ENCODE measurements around the gene SCARB1.

The SCARB1 gene

DNA sequence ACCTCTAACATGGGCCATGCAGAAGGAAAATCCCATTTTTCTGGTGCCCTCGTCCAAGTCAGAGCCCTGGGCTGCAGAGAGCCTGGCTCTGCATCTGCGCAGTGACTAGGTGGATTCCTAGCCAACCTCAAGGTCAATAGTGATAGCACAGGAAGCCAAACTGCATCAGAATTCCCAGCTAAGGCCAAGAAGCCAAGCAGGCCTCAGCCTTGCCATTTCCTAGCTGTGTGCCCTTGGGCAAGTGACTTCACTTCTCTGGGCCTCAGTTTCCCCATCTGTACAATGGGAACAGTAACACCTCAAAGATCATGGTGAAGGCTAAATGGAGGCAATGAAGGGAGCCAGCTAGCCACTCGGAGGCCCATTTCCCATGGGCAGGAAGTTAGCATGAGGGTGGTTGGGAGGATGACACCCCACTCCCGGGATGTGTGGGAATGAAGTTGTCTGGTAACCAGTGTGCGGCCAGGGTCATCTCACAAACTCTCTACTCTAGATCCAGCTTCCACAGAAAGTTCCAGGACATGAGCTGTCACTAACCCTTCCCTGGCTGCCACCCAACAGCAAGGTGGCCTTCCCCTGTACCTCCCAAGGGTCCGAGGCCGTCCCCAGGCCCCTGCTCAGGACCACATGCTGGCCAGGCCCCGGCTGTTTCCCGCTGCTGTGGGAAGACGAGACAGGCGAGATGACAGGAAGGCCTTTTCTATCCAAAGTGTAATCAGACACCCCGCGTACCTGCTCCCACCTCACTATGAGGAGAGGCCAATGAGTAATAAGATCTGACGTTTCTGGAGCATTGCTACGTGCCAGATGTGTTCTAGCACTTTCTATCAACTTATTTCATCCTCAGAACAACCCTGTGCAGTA lies 125.7 kb downstream of the SCARB1 start:
- Histone ChIP-seq H3K9me3 (ENCODE audit: low read depth, low read length) (no peaks in the 10 kb centered on the region), H3K9ac (ENCODE audit: insufficient read length) (no peak overlapping the region), H3K4me3 (no peak overlapping the region), H3K27ac (no peak overlapping the region), H3K36me3 (ENCODE audit: insufficient read depth, low read length) (no peaks in the 10 kb centered on the region)
- TF ChIP-seq FOXP2 (optimal IDR thresholded peaks at IDR 0.05; ENCODE audit: control extremely low read depth, extremely low read length, insufficient read depth) (no peak), EZH2 (IDR thresholded peaks at IDR 0.05) (no peak), POLR2AphosphoS5 (IDR thresholded peaks at IDR 0.05; ENCODE audit: borderline replicate concordance, low read depth, low read length) (no peak)
- DNase-seq (ENCODE audit: low read depth, low spot score): no peak

DNA sequence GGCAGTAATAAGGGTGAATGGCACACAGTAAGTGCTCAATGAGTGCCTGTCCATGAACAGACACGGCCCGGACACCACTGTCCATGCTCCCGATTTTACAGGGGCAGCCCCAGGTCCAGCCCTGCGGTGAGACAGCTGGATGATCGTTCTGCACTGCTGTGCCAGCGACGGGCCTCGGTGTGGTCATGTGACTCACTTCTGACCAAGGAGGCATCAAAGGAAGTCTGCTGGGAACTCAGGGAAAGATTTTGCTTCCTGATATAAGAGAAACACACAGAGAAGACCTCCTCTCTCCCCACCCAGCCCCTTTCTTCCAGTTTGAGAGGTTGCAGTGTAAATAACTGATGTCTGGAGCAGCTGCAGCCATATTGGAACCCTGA lies 126.6 kb downstream of the SCARB1 start:
- TF ChIP-seq FOXP2 (optimal IDR thresholded peaks at IDR 0.05; ENCODE audit: control extremely low read depth, extremely low read length, insufficient read depth): no peak
- TF ChIP-seq POLR2AphosphoS5 (IDR thresholded peaks at IDR 0.05; ENCODE audit: borderline replicate concordance, low read depth, low read length): no peak
- no peak for TF ChIP-seq EZH2 (IDR thresholded peaks at IDR 0.05)
- H3K9ac ChIP-seq (ENCODE audit: insufficient read length): no peak overlapping the region
- H3K9me3 ChIP-seq (ENCODE audit: low read depth, low read length): no peaks in the 10 kb centered on the region
- no peak overlapping the region for H3K4me3 ChIP-seq
- H3K36me3 ChIP-seq (ENCODE audit: insufficient read depth, low read length): no peaks in the 10 kb centered on the region
- no peak for DNase-seq (ENCODE audit: low read depth, low spot score)
- H3K27ac ChIP-seq: no peak overlapping the region

DNA sequence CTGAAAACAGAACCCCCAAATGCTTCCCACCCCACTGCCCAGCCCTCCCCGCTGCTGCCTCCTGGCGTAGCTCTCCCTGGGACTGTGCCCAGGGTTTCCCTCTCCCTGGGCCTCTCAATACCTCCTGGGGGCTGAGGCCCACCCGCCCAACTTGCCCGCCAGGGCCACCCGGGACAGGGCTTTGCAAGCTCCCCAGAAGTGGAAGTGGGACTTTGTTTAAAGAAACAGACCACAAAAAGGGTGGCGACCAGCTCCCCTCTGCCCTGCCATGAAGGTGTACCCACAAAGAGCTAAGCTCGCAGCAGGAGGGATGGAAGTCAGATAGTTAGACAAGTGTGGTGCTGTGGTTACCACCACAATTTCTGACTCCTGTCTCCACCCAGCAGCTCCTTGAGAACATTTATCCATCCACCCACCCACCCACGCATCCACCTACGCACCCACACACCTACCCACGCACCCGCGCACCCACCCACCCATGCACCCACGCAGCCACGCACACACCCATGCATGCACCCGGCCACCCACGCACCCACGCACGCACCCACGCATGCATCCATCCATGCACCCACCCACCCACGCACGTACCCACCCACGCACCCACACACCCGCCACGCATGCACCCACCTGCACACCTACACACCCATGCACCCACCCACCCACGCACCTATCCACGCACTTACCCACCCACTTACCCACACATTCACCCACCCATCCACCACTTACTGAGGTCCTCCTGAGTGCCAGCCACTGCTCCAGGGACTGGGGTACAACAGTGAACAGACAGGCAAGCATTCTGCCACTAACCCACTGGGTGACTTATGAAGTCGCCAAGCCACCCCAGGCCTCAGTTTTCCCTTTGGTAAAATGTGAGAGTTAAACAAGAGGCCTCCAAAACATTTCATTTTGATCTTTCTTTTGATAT lies 127.3 kb downstream of the SCARB1 start:
- peak overlapping the region; percentile 10; the same call in 1 of the 2 replicates for H3K27ac ChIP-seq
- H3K9me3 ChIP-seq (ENCODE audit: low read depth, low read length): no peaks in the 10 kb centered on the region
- TF ChIP-seq FOXP2 (optimal IDR thresholded peaks at IDR 0.05; ENCODE audit: control extremely low read depth, extremely low read length, insufficient read depth): no peak
- TF ChIP-seq EZH2 (IDR thresholded peaks at IDR 0.05): no peak
- TF ChIP-seq POLR2AphosphoS5 (IDR thresholded peaks at IDR 0.05; ENCODE audit: borderline replicate concordance, low read depth, low read length): no peak
- H3K4me3 ChIP-seq: peak overlapping the region; percentile 56
- peak overlapping the region; percentile 53 for H3K9ac ChIP-seq (ENCODE audit: insufficient read length)
- no peak for DNase-seq (ENCODE audit: low read depth, low spot score)
- H3K36me3 ChIP-seq (ENCODE audit: insufficient read depth, low read length): no peaks in the 10 kb centered on the region

DNA sequence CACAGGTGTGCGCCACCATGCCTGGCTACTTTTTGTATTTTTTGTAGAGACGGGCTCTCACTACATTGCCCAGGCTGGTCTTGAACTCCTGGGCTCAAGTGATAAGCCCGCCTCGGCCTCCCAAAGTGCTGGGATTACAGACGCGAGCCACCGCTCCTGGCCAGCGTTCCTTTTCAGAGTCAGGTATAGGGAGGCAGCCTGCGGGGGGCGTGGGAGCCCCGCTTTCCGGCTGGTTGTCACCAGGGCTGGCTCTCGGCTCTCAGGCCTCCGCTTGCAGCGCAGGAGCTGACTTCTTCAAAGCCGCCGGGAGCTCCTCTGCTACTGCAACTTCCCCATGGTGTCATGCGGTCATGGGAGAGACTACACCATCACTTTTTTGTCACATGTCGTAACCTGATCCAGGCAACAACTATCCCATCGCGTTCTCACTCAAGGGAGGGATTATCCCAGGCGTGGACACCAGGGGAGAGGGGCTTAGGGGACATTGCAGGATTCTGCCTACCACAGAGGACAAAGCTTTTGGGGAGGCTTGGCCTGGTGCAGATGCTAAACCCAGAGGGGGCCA lies 129.4 kb downstream of the SCARB1 start:
- no peak overlapping the region for H3K27ac ChIP-seq
- no peak overlapping the region for H3K9ac ChIP-seq (ENCODE audit: insufficient read length)
- no peak for TF ChIP-seq POLR2AphosphoS5 (IDR thresholded peaks at IDR 0.05; ENCODE audit: borderline replicate concordance, low read depth, low read length)
- no peak for TF ChIP-seq EZH2 (IDR thresholded peaks at IDR 0.05)
- no peak for TF ChIP-seq FOXP2 (optimal IDR thresholded peaks at IDR 0.05; ENCODE audit: control extremely low read depth, extremely low read length, insufficient read depth)
- H3K4me3 ChIP-seq: no peak overlapping the region
- no peak for DNase-seq (ENCODE audit: low read depth, low spot score)
- H3K9me3 ChIP-seq (ENCODE audit: low read depth, low read length): no peaks in the 10 kb centered on the region
- no peaks in the 10 kb centered on the region for H3K36me3 ChIP-seq (ENCODE audit: insufficient read depth, low read length)

DNA sequence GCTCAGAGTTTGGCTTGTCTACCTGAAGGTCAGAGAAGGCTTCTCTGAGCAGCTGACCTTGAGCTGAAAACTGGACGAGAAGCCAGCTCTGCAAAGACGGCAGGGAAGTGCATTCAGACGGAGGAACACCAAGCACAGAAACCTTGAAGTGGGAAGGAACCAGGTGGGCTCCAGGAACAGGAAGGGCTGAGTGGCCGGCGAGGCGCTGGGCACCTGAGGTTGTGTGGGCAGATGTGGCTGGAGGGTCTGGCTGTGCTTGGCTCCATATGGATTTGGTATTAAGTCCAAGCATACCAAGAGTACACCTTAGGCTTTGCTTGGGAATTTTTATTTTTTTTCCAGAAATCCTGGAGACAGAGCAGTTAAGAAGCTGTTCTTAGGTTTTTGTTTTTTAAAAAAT lies 130.6 kb downstream of the SCARB1 start:
- H3K36me3 ChIP-seq (ENCODE audit: insufficient read depth, low read length): no peaks in the 10 kb centered on the region
- TF ChIP-seq FOXP2 (optimal IDR thresholded peaks at IDR 0.05; ENCODE audit: control extremely low read depth, extremely low read length, insufficient read depth) (no peak), EZH2 (IDR thresholded peaks at IDR 0.05) (no peak), POLR2AphosphoS5 (IDR thresholded peaks at IDR 0.05; ENCODE audit: borderline replicate concordance, low read depth, low read length) (no peak)
- H3K4me3 ChIP-seq: no peak overlapping the region
- no peak overlapping the region for H3K9ac ChIP-seq (ENCODE audit: insufficient read length)
- DNase-seq (ENCODE audit: low read depth, low spot score): no peak
- no peak overlapping the region for H3K27ac ChIP-seq
- no peaks in the 10 kb centered on the region for H3K9me3 ChIP-seq (ENCODE audit: low read depth, low read length)

DNA sequence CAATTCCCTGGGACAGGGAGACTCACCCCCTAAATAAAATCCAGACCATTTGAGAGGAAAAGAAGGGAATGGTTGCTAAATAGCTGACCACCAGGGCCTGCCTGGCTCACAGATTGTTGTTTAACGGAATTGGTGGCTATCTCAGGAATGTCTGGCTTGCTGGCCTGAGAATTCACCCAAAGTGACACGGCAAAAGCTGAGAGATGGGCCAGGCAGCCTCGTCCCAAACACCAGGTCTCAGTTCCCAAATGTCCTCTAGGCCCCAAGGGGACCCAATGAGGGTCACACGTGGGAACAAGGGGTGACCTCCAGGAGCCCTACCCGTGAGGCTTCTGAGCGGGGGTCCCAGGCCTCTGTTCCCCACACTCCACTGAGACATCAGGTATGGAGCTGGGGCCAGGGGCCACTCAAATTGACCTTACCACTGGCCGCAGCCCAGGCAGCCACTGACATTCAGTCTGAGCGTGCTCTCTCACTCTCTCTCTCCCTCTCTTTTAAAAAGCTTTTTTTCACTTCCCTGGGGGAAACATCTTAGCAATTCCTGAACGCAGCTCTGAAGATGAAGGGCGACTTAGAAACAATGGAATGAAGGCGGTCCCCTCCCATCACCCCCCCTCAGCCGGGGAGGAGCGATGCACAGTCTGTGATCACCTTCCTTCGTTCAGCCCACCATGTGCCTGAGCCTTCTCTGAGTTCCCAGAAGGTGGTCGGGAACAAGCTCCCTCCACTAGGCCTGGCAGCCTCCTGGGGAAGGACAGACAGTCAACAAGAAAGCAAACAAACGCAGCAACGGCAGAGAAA lies 131.2 kb downstream of the SCARB1 start:
- H3K9ac ChIP-seq (ENCODE audit: insufficient read length): no peak overlapping the region
- H3K4me3 ChIP-seq: no peak overlapping the region
- DNase-seq (ENCODE audit: low read depth, low spot score): no peak
- no peak for TF ChIP-seq POLR2AphosphoS5 (IDR thresholded peaks at IDR 0.05; ENCODE audit: borderline replicate concordance, low read depth, low read length)
- no peak for TF ChIP-seq EZH2 (IDR thresholded peaks at IDR 0.05)
- no peak for TF ChIP-seq FOXP2 (optimal IDR thresholded peaks at IDR 0.05; ENCODE audit: control extremely low read depth, extremely low read length, insufficient read depth)
- no peaks in the 10 kb centered on the region for H3K9me3 ChIP-seq (ENCODE audit: low read depth, low read length)
- H3K27ac ChIP-seq: no peak overlapping the region
- no peaks in the 10 kb centered on the region for H3K36me3 ChIP-seq (ENCODE audit: insufficient read depth, low read length)

DNA sequence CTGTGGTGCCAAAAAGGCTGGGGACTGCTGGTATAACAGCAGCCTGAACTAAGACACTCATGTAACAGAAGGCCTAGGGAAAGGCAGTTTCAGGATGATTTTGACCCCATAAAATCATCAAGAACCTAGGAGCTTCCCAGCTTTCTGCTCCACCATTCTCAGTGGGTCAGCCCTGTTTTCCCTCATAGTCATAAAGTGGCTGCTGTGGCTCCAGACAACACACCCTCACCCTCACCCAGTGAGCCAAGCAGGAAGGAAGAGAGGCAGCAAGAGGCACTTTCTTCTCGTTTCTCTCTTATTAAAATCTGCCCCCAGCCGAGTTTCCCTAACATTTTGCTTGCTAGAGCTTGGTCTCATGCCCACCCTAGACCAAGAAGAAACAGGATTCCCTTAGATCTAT lies 131.8 kb downstream of the SCARB1 start:
- TF ChIP-seq EZH2 (IDR thresholded peaks at IDR 0.05) (no peak), FOXP2 (optimal IDR thresholded peaks at IDR 0.05; ENCODE audit: control extremely low read depth, extremely low read length, insufficient read depth) (no peak), POLR2AphosphoS5 (IDR thresholded peaks at IDR 0.05; ENCODE audit: borderline replicate concordance, low read depth, low read length) (no peak)
- Histone ChIP-seq H3K4me3 (no peak overlapping the region), H3K9ac (ENCODE audit: insufficient read length) (no peak overlapping the region), H3K36me3 (ENCODE audit: insufficient read depth, low read length) (no peaks in the 10 kb centered on the region), H3K27ac (no peak overlapping the region), H3K9me3 (ENCODE audit: low read depth, low read length) (no peaks in the 10 kb centered on the region)
- no peak for DNase-seq (ENCODE audit: low read depth, low spot score)

Measured in SK-N-MC (cell line).